HEK293 (cell line): ENCODE results near the gene DSCAML1.

Source experiments
- ZNF324 ChIP-seq: fragments of 450-650 bp; formaldehyde crosslinking; IDR thresholded peaks from 2 replicates; pipeline ENCODE4 v1.5.1; 2016; ENCODE audit warnings: missing biosample characterization, missing genetic modification characterization
- ZNF404 ChIP-seq: fragments of 450-650 bp; formaldehyde crosslinking; IDR thresholded peaks from 2 replicates; pipeline ENCODE4 v1.5.1; 2017; ENCODE audit warnings: missing biosample characterization, missing genetic modification characterization
- ZNF549 ChIP-seq: fragments of 450-650 bp; IDR thresholded peaks from 2 replicates; pipeline ENCODE4 v1.5.1; 2018; ENCODE audit warnings: missing biosample characterization, missing genetic modification characterization, mild to moderate bottlenecking, inconsistent platforms, moderate library complexity
- ZNF670 ChIP-seq: fragments of 450-650 bp; formaldehyde crosslinking; IDR thresholded peaks from 2 replicates; pipeline ENCODE4 v1.5.1; 2016; ENCODE audit warnings: missing biosample characterization, missing genetic modification characterization, low read depth
- ZNF792 ChIP-seq: fragments of 450-650 bp; formaldehyde crosslinking; IDR thresholded peaks from 2 replicates; pipeline ENCODE4 v1.5.1; 2016; ENCODE audit warnings: missing biosample characterization, missing genetic modification characterization

DNA sequence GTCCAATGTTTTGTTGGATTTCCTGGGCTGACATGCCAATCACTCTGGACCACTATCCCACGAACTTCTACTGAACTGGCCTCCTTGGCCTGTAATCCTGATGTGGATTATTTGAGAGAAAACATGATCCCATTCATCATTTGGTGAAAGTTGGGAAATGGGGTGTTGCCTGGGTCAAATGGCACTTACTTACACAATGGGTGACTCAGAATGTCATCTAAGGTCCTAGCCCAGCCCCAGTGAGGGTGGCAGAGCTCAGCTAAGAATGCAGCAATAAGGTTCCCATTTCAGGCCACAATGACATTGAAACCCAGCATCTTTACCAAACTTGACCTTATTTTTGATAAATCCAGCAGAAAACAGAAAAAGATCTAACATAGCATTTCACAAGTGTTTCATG lies 8.0 kb upstream of the DSCAML1 start:
- TF ChIP-seq ZNF670 (tag by site-specific recombination) (no peak), ZNF792 (tag by site-specific recombination) (no peak), ZNF324 (tag by site-specific recombination) (no peak), ZNF404 (no peak), ZNF549 (no peak)
